Sigmoid colon (tissue), 7 donors: ENCODE data around the gene CDH13. TPM values are rescaled to one million over a fixed set of nuclear protein-coding genes. Genes with fewer than 3 reads are reported as not detected.

Experiments used
- DNase-seq: peaks from one replicate; pipeline ENCODE4 v3.0.0-alpha.2; 2019
- H3K27ac ChIP-seq, 4 donors: fragments of 200-600 bp; sonication (generic); one replicate each; pipeline ENCODE4 v1.5.1; 2016 to 2019; ENCODE audit warnings: mild to moderate bottlenecking in 1 of 4
- H3K27me3 ChIP-seq, 3 donors: fragments of 200-600 bp; sonication (generic); one replicate each; pipeline ENCODE4 v1.5.1; 2019; ENCODE audit warnings: mild to moderate bottlenecking in 1 of 3
- H3K36me3 ChIP-seq, 4 donors: fragments of 200-600 bp; sonication (generic); one replicate each; pipeline ENCODE4 v1.5.1; 2016 to 2019
- H3K4me1 ChIP-seq, 4 donors: fragments of 200-600 bp; sonication (generic); one replicate each; pipeline ENCODE4 v1.5.1; 2017 to 2019
- H3K4me3 ChIP-seq, 4 donors: fragments of 200-600 bp; sonication (generic); one replicate each; pipeline ENCODE4 v1.5.1; 2017 to 2019; ENCODE audit warnings: mild to moderate bottlenecking in 2 of 4, moderate library complexity in 1 of 4
- H3K9me3 ChIP-seq, 4 donors: fragments of 200-600 bp in 3 of 4; sonication (generic) in 3 of 4; one replicate each; pipeline versions ENCODE4 v1.5.1 to v1.6.1; 2013 to 2019
- EP300 ChIP-seq, 4 donors: sonication (generic); formaldehyde crosslinking; IDR thresholded peaks; one replicate each; pipeline ENCODE4 v1.6.1; 2017; ENCODE audit warnings: antibody characterized with exemption in 4 of 4
- POLR2A ChIP-seq, 2 donors: fragments of 450-650 bp; IDR thresholded peaks; one replicate each; pipeline ENCODE4 v1.6.1; 2016; ENCODE audit warnings: antibody characterized with exemption in 2 of 2, mild to moderate bottlenecking in 2 of 2, moderate library complexity in 2 of 2
- POLR2AphosphoS5 ChIP-seq, 4 donors: sonication (generic); formaldehyde crosslinking; IDR thresholded peaks; one replicate each; pipeline ENCODE4 v1.6.1; 2017; ENCODE audit warnings: antibody characterized with exemption in 4 of 4
- WGBS, 2 donors: extraction: QIAGEN DNeasy Blood & Tissue Kit; methylation state at CpG; one replicate each; pipeline ENCODE4 v1.1.7; 2013; 5-methylcytosine and 5-hydroxymethylcytosine counted together
- intact Hi-C: fragments of 100-400 bp; cut with DNase I; formaldehyde crosslinking; loops from one replicate; pipeline ENCODE4 v1.15.1; 2023
- polyA plus RNA-seq, 3 donors: library from polyadenylated mRNA; stranded (reverse); fragments of 200-250 nt; gene quantifications; one replicate each; pipeline ENCODE4 v1.2.3, GENCODE V29; 2013
- total RNA-seq, 4 donors: library from RNA; depleted of rRNA; stranded (reverse); fragments of >200 nt; gene quantifications; one replicate each; pipeline ENCODE4 v1.1.0, GENCODE V29; 2016
- TF ChIP-seq, protein P1 (sequence below), 4 experiments: fragments of 450-650 bp in 3 of 4; fragments of 200-600 bp in 1 of 4; IDR thresholded peaks; one replicate each; pipeline ENCODE4 v1.5.1; 2016 to 2019; ENCODE audit warnings: antibody characterized with exemption in 4 of 4, mild to moderate bottlenecking in 3 of 4, moderate library complexity in 2 of 4
- donor health status: healthy with polysubstance abuse.
- donor health status: Bipolar disorder and iron deficiency.
- donor health status: healthy.

The CDH13 gene
- total and polyA plus RNA-seq, 7 donors, result 0.60 to 17.6 (median 11.8) TPM

DNA sequence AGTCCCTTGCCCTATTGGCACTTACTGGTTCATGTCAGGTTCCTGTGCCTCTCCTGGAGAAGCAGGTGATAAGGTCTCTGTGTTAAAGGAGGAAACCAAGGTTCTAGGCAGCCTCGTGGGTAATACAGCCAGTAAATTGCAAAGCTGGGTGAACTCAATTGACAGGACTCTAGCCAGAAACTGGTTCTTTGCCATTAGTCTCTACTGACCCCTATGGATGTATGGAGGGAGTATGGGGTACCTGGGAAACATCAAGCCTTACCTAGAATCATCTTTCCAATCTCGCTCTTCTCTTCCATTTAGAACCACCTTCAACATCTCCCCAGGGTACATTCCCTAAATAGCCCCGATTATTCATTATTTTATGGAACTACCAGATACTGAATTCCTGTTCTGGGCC is 169.3 kb downstream of the CDH13 start:
- Histone ChIP-seq H3K9me3 (no peaks in the 10 kb centered on the region), H3K27ac (no peak overlapping the region), H3K36me3 (no peaks in the 10 kb centered on the region), H3K27me3 (no peaks in the 10 kb centered on the region), H3K4me3 (no peak overlapping the region), H3K4me1 (no peaks in the 10 kb centered on the region)
- DNase-seq, result no peak
- intact Hi-C loops, result no loop called here
- TF ChIP-seq POLR2A (IDR thresholded peaks at IDR 0.05) (no peak), EP300 (IDR thresholded peaks at IDR 0.05) (no peak), POLR2AphosphoS5 (IDR thresholded peaks at IDR 0.05) (no peak)
- TF ChIP-seq, protein P1, sequence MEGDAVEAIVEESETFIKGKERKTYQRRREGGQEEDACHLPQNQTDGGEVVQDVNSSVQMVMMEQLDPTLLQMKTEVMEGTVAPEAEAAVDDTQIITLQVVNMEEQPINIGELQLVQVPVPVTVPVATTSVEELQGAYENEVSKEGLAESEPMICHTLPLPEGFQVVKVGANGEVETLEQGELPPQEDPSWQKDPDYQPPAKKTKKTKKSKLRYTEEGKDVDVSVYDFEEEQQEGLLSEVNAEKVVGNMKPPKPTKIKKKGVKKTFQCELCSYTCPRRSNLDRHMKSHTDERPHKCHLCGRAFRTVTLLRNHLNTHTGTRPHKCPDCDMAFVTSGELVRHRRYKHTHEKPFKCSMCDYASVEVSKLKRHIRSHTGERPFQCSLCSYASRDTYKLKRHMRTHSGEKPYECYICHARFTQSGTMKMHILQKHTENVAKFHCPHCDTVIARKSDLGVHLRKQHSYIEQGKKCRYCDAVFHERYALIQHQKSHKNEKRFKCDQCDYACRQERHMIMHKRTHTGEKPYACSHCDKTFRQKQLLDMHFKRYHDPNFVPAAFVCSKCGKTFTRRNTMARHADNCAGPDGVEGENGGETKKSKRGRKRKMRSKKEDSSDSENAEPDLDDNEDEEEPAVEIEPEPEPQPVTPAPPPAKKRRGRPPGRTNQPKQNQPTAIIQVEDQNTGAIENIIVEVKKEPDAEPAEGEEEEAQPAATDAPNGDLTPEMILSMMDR (IDR thresholded peaks at IDR 0.05), result no peak
- 67 to 69% methylated on average over 3 of the region's 3 CpGs for WGBS, 2 donors

DNA sequence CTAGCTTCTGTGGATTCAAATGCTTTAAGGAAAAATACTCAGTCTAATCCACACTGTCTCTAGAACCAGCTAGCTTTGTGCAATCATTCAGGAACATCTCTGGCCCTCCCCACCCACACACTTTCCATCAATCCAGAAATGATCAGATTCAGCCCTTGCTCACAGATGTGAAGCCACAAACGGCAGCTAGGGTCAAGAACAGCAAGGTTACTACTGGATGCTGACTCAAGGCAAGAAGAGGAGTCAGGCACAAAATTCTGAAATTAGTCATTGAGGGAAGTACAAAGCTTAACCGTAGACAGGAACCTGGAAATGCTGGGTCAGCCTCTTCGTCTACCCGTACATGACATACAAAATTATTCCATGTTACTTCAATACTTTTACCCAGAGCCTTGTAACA is 174.6 kb downstream of the CDH13 start:
- Histone ChIP-seq H3K4me1 (no peaks in the 10 kb centered on the region), H3K9me3 (no peaks in the 10 kb centered on the region), H3K4me3 (no peak overlapping the region), H3K36me3 (no peaks in the 10 kb centered on the region), H3K27me3 (no peaks in the 10 kb centered on the region), H3K27ac (no peak overlapping the region)
- no peak for DNase-seq
- TF ChIP-seq, protein P1 (IDR thresholded peaks at IDR 0.05), result no peak
- TF ChIP-seq EP300 (IDR thresholded peaks at IDR 0.05), result no peak
- TF ChIP-seq POLR2AphosphoS5 (IDR thresholded peaks at IDR 0.05), result no peak
- no peak for TF ChIP-seq POLR2A (IDR thresholded peaks at IDR 0.05)
- WGBS, 2 donors, result 87 to 89% methylated on average over 4 of the region's 4 CpGs
- intact Hi-C loops, result no loop called here

DNA sequence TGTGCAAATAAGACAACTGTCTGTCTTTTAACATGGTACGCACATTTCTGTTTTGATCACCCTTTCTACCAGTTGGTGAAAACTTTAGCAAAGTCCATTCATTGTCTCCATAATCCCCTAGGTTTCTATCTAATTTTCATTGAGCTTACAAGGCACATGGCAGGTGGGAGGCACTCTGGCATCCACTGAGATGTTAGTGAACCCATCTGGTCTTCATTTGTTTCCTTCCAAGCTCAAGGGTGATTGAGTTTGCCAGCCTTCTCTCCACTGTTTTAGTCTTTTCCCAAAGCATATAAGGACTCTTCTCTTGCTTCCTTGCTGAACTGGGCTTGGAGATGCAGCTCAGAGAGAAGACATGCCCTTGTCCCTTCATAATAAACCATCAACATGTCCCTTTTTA is 179.1 kb downstream of the CDH13 start:
- TF ChIP-seq, protein P1 (IDR thresholded peaks at IDR 0.05), result no peak
- TF ChIP-seq POLR2A (IDR thresholded peaks at IDR 0.05), result no peak
- TF ChIP-seq EP300 (IDR thresholded peaks at IDR 0.05), result no peak
- no peak for TF ChIP-seq POLR2AphosphoS5 (IDR thresholded peaks at IDR 0.05)
- H3K27ac ChIP-seq, result no peak overlapping the region
- no peak overlapping the region for H3K4me3 ChIP-seq
- H3K36me3 ChIP-seq, result no peaks in the 10 kb centered on the region
- no peaks in the 10 kb centered on the region for H3K27me3 ChIP-seq
- no peaks in the 10 kb centered on the region for H3K9me3 ChIP-seq
- no peaks in the 10 kb centered on the region for H3K4me1 ChIP-seq
- DNase-seq, result no peak
- intact Hi-C loops, result no loop called here
- WGBS, 2 donors, result 90 to 98% methylated on average over 1 of the region's 1 CpG

DNA sequence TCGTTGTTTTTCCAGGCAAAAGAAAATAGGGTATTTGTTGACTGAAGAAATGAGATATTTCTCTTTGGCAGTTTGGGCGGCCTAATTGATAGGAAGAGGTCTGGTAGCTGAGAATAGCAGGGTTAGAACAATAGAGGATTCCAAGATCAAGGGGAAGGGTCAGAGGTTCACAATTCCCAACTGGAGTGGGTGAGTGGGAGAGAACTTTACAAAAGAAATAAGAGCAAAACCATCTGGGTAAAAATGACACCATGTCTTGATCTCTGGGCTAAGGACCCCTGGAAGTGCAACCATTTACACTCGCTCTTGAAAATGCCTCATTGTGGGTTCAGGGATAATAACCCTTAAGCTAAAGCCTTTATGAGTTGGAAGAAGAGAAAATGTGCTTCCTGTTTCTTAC is 180.5 kb downstream of the CDH13 start:
- Histone ChIP-seq H3K4me3 (no peak overlapping the region), H3K9me3 (no peaks in the 10 kb centered on the region), H3K27ac (no peak overlapping the region), H3K4me1 (no peaks in the 10 kb centered on the region), H3K27me3 (no peaks in the 10 kb centered on the region), H3K36me3 (no peaks in the 10 kb centered on the region)
- WGBS, 2 donors, result 57 to 81% methylated on average over 3 of the region's 3 CpGs
- TF ChIP-seq POLR2A (IDR thresholded peaks at IDR 0.05) (no peak), EP300 (IDR thresholded peaks at IDR 0.05) (no peak), POLR2AphosphoS5 (IDR thresholded peaks at IDR 0.05) (no peak)
- TF ChIP-seq, protein P1 (IDR thresholded peaks at IDR 0.05), result no peak
- intact Hi-C loops, result no loop called here
- DNase-seq, result no peak

DNA sequence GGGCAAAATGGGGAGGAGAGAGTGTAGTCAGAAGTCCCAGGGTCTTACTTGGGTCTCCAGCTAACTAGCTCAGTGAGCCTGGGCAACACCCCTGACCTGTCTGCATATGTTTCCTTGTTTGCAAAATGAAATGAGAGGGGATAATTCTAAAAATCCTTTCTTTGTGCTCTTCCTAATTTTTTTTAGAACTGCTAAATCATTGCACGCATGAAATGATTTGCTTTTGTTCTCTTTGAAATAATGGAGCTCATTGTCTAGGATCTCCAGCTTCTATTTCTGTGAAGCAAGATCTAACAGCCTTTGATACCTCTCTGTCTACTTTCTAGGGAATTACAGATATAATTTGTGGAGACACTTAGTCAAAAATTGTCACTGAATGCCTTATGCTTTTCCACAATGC is 181.3 kb downstream of the CDH13 start:
- Histone ChIP-seq H3K36me3 (no peaks in the 10 kb centered on the region), H3K4me3 (no peak overlapping the region), H3K27ac (no peak overlapping the region), H3K4me1 (no peaks in the 10 kb centered on the region), H3K27me3 (no peaks in the 10 kb centered on the region), H3K9me3 (no peaks in the 10 kb centered on the region)
- DNase-seq, result no peak
- TF ChIP-seq EP300 (IDR thresholded peaks at IDR 0.05) (no peak), POLR2A (IDR thresholded peaks at IDR 0.05) (no peak), POLR2AphosphoS5 (IDR thresholded peaks at IDR 0.05) (no peak)
- TF ChIP-seq, protein P1 (IDR thresholded peaks at IDR 0.05), result no peak
- WGBS, 2 donors, result 78 to 84% methylated on average over 1 of the region's 1 CpG
- intact Hi-C loops, result no loop called here
